H1 (cell line): ENCODE data around the gene COG3. TPM values are rescaled to one million over a fixed set of nuclear protein-coding genes. Genes with fewer than 3 reads are reported as not detected.

Source experiments
- polyA plus RNA-seq, 7 experiments: library from polyadenylated mRNA; depleted of rRNA in 3 of 7; stranded (reverse) in 5 of 7; unstranded in 2 of 7; fragments of >200 nt in 5 of 7; fragments of 200-250 nt in 2 of 7; gene quantifications; 1 replicate in 5 of 7; 2 replicates in 1 of 7; 4 replicates in 1 of 7; pipeline versions ENCODE4 v1.2.1 to v1.2.3, GENCODE V29; 2011 to 2013; ENCODE audit warnings: missing spikeins in 2 of 7, mixed read lengths in 2 of 7
- total RNA-seq: library from RNA; stranded (reverse); fragmentation: NEBNext Ultra II Directional; extraction: Animal tissue kit (Norgen Biotek cat#: 25700); gene quantifications from 2 replicates; pipeline ENCODE4 v1.2.1, GENCODE V29; 2021
- TF ChIP-seq, protein P1 (sequence below): fragments of 300-600 bp; sonication (generic); IDR thresholded peaks from 2 replicates; pipeline ENCODE4 v1.7.1; 2012; ENCODE audit warnings: low read length, moderate library complexity, mild to moderate bottlenecking, inconsistent platforms; ENCODE audit not compliant: insufficient replicate concordance

COG3 gene
- total and polyA plus RNA-seq, 2 of the 8 experiments (the other 6 are each of a cell fraction or from before 2014, with no cell fraction given), result 12.7 to 13.5 TPM

DNA sequence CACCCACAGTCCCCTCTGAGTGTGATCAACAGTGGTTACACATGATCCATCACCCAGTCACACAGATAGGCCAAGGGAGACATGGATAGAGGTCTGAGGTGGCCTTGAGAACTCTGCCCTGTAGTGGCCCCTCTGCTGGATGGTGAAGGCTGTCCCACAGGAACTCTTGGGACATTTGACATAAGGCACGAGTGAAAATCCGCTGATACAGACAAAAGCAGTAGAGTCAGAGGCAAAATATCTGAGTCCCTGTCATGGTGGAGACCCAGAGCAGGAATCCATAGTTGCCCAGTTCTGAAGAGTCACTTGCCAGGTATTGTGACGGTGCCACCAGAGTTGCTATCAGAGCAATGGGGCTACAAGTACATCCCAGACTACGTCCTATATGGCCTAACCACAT lies 27.8 kb upstream of the COG3 start (continued):
- TF ChIP-seq, protein P1, sequence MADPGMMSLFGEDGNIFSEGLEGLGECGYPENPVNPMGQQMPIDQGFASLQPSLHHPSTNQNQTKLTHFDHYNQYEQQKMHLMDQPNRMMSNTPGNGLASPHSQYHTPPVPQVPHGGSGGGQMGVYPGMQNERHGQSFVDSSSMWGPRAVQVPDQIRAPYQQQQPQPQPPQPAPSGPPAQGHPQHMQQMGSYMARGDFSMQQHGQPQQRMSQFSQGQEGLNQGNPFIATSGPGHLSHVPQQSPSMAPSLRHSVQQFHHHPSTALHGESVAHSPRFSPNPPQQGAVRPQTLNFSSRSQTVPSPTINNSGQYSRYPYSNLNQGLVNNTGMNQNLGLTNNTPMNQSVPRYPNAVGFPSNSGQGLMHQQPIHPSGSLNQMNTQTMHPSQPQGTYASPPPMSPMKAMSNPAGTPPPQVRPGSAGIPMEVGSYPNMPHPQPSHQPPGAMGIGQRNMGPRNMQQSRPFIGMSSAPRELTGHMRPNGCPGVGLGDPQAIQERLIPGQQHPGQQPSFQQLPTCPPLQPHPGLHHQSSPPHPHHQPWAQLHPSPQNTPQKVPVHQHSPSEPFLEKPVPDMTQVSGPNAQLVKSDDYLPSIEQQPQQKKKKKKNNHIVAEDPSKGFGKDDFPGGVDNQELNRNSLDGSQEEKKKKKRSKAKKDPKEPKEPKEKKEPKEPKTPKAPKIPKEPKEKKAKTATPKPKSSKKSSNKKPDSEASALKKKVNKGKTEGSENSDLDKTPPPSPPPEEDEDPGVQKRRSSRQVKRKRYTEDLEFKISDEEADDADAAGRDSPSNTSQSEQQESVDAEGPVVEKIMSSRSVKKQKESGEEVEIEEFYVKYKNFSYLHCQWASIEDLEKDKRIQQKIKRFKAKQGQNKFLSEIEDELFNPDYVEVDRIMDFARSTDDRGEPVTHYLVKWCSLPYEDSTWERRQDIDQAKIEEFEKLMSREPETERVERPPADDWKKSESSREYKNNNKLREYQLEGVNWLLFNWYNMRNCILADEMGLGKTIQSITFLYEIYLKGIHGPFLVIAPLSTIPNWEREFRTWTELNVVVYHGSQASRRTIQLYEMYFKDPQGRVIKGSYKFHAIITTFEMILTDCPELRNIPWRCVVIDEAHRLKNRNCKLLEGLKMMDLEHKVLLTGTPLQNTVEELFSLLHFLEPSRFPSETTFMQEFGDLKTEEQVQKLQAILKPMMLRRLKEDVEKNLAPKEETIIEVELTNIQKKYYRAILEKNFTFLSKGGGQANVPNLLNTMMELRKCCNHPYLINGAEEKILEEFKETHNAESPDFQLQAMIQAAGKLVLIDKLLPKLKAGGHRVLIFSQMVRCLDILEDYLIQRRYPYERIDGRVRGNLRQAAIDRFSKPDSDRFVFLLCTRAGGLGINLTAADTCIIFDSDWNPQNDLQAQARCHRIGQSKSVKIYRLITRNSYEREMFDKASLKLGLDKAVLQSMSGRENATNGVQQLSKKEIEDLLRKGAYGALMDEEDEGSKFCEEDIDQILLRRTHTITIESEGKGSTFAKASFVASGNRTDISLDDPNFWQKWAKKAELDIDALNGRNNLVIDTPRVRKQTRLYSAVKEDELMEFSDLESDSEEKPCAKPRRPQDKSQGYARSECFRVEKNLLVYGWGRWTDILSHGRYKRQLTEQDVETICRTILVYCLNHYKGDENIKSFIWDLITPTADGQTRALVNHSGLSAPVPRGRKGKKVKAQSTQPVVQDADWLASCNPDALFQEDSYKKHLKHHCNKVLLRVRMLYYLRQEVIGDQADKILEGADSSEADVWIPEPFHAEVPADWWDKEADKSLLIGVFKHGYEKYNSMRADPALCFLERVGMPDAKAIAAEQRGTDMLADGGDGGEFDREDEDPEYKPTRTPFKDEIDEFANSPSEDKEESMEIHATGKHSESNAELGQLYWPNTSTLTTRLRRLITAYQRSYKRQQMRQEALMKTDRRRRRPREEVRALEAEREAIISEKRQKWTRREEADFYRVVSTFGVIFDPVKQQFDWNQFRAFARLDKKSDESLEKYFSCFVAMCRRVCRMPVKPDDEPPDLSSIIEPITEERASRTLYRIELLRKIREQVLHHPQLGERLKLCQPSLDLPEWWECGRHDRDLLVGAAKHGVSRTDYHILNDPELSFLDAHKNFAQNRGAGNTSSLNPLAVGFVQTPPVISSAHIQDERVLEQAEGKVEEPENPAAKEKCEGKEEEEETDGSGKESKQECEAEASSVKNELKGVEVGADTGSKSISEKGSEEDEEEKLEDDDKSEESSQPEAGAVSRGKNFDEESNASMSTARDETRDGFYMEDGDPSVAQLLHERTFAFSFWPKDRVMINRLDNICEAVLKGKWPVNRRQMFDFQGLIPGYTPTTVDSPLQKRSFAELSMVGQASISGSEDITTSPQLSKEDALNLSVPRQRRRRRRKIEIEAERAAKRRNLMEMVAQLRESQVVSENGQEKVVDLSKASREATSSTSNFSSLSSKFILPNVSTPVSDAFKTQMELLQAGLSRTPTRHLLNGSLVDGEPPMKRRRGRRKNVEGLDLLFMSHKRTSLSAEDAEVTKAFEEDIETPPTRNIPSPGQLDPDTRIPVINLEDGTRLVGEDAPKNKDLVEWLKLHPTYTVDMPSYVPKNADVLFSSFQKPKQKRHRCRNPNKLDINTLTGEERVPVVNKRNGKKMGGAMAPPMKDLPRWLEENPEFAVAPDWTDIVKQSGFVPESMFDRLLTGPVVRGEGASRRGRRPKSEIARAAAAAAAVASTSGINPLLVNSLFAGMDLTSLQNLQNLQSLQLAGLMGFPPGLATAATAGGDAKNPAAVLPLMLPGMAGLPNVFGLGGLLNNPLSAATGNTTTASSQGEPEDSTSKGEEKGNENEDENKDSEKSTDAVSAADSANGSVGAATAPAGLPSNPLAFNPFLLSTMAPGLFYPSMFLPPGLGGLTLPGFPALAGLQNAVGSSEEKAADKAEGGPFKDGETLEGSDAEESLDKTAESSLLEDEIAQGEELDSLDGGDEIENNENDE, result no peak
